Subcutaneous abdominal adipose tissue (tissue), 5 donors: ENCODE data around the gene PHF21A.

ENCODE experiments used
- H3K27ac ChIP-seq: one replicate; pipeline ENCODE4 v1.7.0; 2013; ENCODE audit warnings: low read depth, mild to moderate bottlenecking, inconsistent platforms, low read length, moderate library complexity
- H3K27me3 ChIP-seq, 5 donors: one replicate each; pipeline ENCODE4 v1.7.0; 2013; ENCODE audit warnings: low read length in 5 of 5, inconsistent platforms in 1 of 5; ENCODE audit not compliant: control insufficient read depth in 5 of 5, insufficient read depth in 4 of 5
- H3K36me3 ChIP-seq, 5 donors: one replicate each; pipeline ENCODE4 v1.7.0; 2013; ENCODE audit warnings: low read length in 5 of 5; ENCODE audit not compliant: control insufficient read depth in 5 of 5, insufficient read depth in 5 of 5
- H3K4me1 ChIP-seq, 5 donors: one replicate each; pipeline ENCODE4 v1.7.0; 2013; ENCODE audit warnings: low read length in 5 of 5, mild to moderate bottlenecking in 3 of 5, moderate library complexity in 1 of 5; ENCODE audit not compliant: control insufficient read depth in 5 of 5, insufficient read depth in 5 of 5
- H3K4me3 ChIP-seq, 5 donors: one replicate each; pipeline ENCODE4 v1.7.0; 2013; ENCODE audit warnings: low read length in 5 of 5, low read depth in 1 of 5
- H3K9ac ChIP-seq, 5 donors: one replicate each; pipeline ENCODE4 v1.7.0; 2013; ENCODE audit warnings: low read length in 5 of 5, mild to moderate bottlenecking in 4 of 5, moderate library complexity in 3 of 5
- H3K9me3 ChIP-seq, 5 donors: one replicate each; pipeline ENCODE4 v1.7.0; 2013; ENCODE audit warnings: low read length in 5 of 5; ENCODE audit not compliant: control insufficient read depth in 5 of 5
- donor health status: healthy.
- donor health status: healthy.
- donor health status: healthy.
- donor health status: healthy.
- donor health status: healthy.

Gene PHF21A

DNA sequence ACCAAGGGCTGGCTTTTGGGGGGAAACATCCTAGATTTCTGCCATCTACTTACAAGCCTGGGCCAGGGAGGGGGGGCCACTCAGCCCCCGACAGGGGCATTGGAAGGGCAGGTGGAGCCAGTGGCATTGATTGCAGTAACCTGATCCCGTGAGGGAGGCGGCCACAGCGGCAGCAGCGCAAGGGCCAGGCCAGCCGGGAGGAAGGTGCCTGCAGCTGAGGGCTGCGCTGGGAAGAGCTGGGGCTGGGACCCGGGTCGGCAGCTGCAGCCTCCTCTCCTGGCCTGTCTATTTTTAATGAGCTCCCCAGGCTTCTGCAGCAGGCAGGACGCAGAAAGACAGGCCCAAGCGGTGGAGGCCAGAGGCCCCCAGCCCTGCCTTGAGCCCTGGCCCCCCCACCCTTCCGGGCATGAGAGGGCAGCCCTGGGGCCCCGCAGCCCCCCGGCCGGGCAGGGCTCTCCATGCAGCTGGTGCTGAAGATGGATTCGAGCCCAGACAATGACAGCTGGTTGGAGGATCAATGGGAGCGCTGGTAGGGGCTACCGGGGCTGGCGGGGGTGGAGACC, 224.8 kb downstream of the PHF21A start:
- Histone ChIP-seq H3K36me3 (no peaks in the 10 kb centered on the region), H3K27me3 (peaks cover 0 to 21% (median 10%) of the 10 kb centered on the region in 5 donors), H3K9ac (no peak overlapping the region), H3K9me3 (no peaks in the 10 kb centered on the region), H3K27ac (no peak overlapping the region), H3K4me1 (peaks cover 0 to 25% (median 23%) of the 10 kb centered on the region in 5 donors), H3K4me3 (no peak overlapping the region)

DNA sequence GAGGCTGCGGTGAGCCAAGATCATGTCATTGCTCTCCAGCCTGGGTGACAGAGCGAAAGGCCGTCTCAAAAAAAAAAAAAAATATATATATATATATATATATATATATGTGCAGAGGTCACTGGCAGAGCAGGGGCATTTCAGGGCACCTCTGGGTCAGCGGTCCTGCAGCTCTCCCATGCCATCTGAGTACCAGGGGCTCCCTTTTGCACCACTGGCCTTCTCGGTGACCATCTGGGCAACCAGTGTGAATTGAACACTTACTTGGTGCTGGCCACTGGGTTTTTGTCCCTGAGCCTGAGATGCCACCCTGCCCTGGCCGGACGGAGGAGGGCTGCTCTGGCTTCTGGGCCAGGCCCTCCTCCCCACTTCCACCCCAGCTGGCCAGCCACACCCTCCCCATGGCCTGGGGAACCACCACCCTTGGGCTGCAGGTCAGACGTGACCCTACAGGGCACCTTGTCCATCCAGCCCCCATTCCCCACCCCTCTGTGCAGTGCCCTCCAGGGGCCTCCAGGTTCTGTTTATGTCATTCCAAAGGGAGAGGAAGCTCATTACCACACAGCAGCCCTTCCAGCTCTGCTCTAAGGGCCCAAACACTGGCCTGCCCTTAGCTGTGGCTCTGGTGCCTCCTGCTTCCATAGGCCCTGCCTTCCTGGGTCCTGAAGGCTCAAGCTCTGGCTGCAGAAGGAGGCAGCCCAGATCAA, 225.5 kb downstream of the PHF21A start:
- no peaks in the 10 kb centered on the region for H3K36me3 ChIP-seq
- no peak overlapping the region for H3K27ac ChIP-seq
- no peaks in the 10 kb centered on the region for H3K9me3 ChIP-seq
- no peak overlapping the region for H3K4me3 ChIP-seq
- peaks cover 0 to 20% (median 16%) of the 10 kb centered on the region in 5 donors for H3K4me1 ChIP-seq
- H3K9ac ChIP-seq = no peak overlapping the region
- peaks cover 0 to 21% (median 10%) of the 10 kb centered on the region in 5 donors for H3K27me3 ChIP-seq

DNA sequence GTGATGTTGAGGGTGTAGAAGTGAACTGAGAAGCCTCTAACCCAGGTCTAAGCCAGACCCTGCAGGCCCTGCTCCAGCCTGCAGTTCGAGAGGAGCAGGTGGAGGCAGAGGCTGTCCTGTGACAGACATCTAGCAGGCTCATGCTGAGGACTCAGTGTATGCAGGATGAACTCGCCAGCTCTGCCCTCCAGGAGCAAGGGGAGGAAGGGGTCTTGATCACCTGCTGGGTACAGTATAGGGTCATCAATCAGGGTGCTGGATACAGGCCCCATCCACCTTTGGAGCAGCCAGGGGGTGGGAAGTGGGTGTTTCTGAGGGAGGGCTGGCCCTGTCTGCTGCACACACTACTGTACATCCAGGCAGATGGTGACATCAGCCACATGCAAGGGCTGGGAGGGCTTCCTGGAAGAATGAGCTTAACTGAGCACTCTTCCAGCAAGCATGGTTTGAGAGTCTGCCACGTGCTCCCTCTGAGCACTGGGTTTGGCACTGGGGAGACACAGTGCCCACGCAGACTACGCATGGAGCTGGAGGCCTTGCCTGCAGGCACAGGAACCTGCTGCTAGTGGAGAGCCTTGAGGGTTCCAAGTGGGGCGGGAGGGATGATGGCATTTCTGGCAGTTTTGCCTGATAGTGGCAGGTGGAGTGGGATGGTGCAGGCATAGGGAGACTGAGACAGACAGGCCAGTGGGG, 226.6 kb downstream of the PHF21A start:
- no peaks in the 10 kb centered on the region for H3K36me3 ChIP-seq
- no peak overlapping the region for H3K9ac ChIP-seq
- no peaks in the 10 kb centered on the region for H3K9me3 ChIP-seq

DNA sequence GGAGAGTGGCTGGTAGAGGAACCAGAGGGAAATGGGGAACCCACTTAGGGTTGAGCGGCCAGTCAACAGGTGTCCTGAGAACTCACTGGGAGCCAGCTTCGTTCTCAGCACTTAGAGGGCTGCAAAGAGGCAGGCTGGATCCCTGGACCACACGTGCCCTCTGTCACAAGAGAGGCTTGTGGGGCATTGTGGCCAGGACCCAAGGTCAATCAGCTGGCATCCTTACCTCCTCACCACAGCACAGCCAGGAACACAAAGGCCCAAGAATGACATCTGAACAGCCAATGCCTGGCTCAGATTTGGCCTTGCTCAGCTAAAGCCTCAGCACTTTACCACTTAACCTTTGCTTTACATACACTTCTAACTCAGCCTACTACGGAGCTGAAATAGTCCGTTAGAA, 228.4 kb downstream of the PHF21A start:
- no peak overlapping the region for H3K9ac ChIP-seq
- no peak overlapping the region for H3K4me3 ChIP-seq
- no peaks in the 10 kb centered on the region for H3K36me3 ChIP-seq

More for the DNA sequence above, 226.6 kb downstream of the PHF21A start:
- H3K27ac ChIP-seq = no peak overlapping the region
- peaks cover 0 to 14% (median 10%) of the 10 kb centered on the region in 5 donors for H3K4me1 ChIP-seq
- no peak overlapping the region for H3K4me3 ChIP-seq
- peaks cover 0 to 21% (median 10%) of the 10 kb centered on the region in 5 donors for H3K27me3 ChIP-seq

DNA sequence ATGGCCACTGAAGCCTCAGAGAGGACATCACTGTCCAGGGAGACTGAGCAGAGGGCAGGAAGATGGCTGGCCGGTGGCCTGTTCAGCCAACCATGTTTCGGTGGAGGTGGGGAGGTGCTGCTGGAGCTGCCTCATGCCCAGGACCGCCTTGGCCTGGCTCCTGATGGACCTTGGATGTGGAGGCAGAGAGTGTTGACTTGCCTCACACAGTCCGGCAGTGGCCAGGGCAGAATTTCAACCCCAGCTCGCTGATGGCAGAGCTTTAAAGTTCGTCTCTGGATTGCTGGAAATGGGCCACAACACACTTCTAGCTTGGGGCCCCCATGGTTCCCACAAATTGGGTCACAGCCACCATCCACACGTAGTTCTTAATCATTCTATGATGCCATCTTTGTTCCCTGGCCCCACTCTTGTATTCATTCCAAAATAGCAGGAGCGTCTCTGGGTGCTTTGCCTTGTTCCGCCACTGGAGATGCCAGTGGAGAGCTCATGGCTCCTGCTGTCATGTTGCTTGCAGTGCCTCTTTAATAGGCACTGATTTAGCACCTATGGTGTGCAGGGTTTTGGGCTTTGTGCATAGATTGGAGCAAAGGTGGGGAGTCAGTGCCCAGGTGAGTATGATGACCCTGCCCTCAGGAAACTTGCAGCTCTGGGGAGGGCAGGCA, 230.2 kb downstream of the PHF21A start:
- no peak overlapping the region for H3K9ac ChIP-seq
- H3K27me3 ChIP-seq = peaks cover 0 to 10% (median 3%) of the 10 kb centered on the region in 5 donors
- peaks cover 0 to 1% (median 0%) of the 10 kb centered on the region in 5 donors for H3K4me1 ChIP-seq
- H3K36me3 ChIP-seq = no peaks in the 10 kb centered on the region
- H3K9me3 ChIP-seq = no peaks in the 10 kb centered on the region
- no peak overlapping the region for H3K4me3 ChIP-seq
- no peak overlapping the region for H3K27ac ChIP-seq

More for the DNA sequence above, 228.4 kb downstream of the PHF21A start:
- Histone ChIP-seq H3K27me3 (peaks cover 0 to 14% (median 7%) of the 10 kb centered on the region in 5 donors), H3K27ac (no peak overlapping the region), H3K4me1 (no peaks in the 10 kb centered on the region), H3K9me3 (no peaks in the 10 kb centered on the region)

DNA sequence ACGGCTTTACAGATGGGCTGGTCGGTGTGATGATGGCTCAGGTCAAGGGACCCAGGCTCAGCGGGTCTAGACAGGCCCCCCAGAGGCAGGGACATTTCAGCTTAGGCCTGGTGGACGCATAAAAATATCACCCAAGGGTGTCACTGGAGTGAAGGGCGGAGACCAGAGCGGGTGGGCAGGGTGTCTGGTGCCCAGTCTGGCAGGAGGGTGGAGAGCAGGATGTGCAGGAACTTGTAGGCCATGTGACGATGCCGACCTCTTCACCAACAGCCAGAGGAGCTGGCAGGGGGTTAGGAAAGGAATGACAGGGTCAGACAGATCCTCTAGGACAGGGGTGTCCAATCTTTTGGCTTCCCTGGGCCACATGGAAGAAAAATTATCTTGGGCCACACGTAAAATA, 231.3 kb downstream of the PHF21A start:
- Histone ChIP-seq H3K4me3 (no peak overlapping the region), H3K4me1 (peaks cover 0 to 10% (median 7%) of the 10 kb centered on the region in 5 donors), H3K36me3 (no peaks in the 10 kb centered on the region), H3K9me3 (no peaks in the 10 kb centered on the region), H3K27me3 (peaks cover 0 to 10% (median 3%) of the 10 kb centered on the region in 5 donors), H3K27ac (no peak overlapping the region), H3K9ac (no peak overlapping the region)

DNA sequence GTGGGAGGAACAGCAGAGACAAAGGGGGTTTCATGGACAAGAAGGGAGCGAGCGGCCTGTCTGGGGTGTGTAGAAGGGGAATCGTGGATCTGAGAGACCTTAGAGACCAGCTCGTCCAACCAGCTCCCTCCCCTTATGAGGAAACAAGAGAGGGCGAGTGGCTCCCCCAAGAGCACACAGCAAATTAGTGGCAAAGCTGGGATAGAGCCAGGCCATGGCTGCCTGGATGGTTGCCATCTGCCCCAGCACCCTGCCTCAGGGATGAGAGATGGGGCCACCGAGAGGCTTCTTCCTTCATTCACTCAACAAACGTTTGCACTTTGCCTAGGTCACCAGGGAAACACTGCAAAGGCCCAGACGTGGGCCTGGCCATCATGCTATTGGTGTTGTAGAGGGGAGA, 231.7 kb downstream of the PHF21A start:
- H3K4me3 ChIP-seq = no peak overlapping the region
- H3K36me3 ChIP-seq = no peaks in the 10 kb centered on the region
- peaks cover 0 to 11% (median 10%) of the 10 kb centered on the region in 5 donors for H3K4me1 ChIP-seq
- H3K9me3 ChIP-seq = no peaks in the 10 kb centered on the region
- H3K27me3 ChIP-seq = peaks cover 0 to 6% (median 3%) of the 10 kb centered on the region in 5 donors
- no peak overlapping the region for H3K27ac ChIP-seq
- H3K9ac ChIP-seq = no peak overlapping the region

DNA sequence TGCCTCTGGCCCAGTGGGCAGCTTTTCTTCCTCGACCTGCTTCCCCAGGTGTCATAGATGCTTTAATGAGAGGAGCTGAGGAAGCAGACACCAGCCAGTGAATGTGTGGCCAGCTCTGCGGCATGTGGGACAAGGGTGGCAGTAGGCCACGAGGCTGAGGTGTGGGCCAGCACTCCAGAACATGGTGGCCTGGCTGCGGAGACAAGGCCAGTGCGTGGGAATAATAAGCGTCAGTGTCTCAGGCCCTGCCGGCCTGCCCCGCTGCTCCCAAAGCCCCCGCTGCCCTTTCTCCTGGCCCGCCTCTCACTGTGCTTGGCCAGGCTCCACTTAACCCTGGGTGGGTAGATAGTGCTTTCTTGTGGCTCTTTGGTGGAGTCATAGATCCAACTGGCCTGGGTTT, 233.7 kb downstream of the PHF21A start:
- peaks cover 0 to 11% (median 10%) of the 10 kb centered on the region in 5 donors for H3K4me1 ChIP-seq
- H3K4me3 ChIP-seq = no peak overlapping the region
- H3K27ac ChIP-seq = no peak overlapping the region
- no peak overlapping the region for H3K9ac ChIP-seq
- no peaks in the 10 kb centered on the region for H3K27me3 ChIP-seq
- peaks cover 0 to 10% (median 9%) of the 10 kb centered on the region in 5 donors for H3K36me3 ChIP-seq
- no peaks in the 10 kb centered on the region for H3K9me3 ChIP-seq

DNA sequence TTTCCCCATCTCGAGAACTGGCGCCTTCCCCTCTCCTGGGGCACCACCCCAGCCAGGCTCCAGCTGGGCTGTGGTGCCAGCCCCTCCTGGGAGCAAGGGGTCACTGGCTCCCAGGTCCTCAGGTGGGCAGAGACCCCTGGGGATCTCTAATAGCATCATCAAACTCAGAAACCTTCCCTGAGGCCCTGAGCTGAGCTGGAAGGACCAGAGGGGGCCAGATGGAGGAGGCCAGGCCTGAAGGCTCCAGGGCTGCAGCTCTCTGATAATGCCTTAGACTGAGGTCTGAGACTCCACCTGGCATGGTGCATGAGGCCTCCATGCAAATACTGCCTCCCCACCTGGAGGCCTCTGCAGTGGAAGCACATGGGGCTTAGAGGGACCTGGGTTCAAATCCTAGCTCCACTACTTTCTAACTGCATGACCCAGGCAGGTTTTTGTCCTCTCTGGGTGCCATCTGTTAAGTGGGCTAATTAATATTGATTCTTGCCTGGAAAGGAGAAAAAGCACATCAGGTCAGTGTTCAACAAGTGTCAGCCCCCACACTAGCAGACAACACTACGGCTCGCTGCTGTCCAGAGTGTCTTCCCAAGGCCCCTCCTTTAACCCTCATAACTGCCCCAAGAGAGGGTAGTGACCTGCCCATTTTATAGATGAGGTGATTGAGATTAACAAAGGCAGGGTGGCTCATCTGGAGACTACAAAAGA, 234.3 kb downstream of the PHF21A start:
- no peak overlapping the region for H3K4me3 ChIP-seq
- H3K9me3 ChIP-seq = no peaks in the 10 kb centered on the region
- no peaks in the 10 kb centered on the region for H3K27me3 ChIP-seq
- H3K36me3 ChIP-seq = peaks cover 0 to 16% (median 16%) of the 10 kb centered on the region in 5 donors
- no peak overlapping the region for H3K27ac ChIP-seq
- H3K4me1 ChIP-seq = peaks cover 0 to 11% (median 10%) of the 10 kb centered on the region in 5 donors
- no peak overlapping the region for H3K9ac ChIP-seq
